GM12892 (cell line): ENCODE measurements around the gene USP17L18.
"Not testable (repeated sequence)": the region's sequence is repeated elsewhere in the genome, so short reads cannot be mapped to it uniquely, and the experiment has no call there.

Experiments used
- POLR2A ChIP-seq: IDR thresholded peaks from 2 replicates; pipeline ENCODE4 v1.6.1; 2011; ENCODE audit warnings: low read depth, low read length, control low read depth
- POLR2AphosphoS5 ChIP-seq: IDR thresholded peaks from 2 replicates; pipeline ENCODE4 v1.6.1; 2011; ENCODE audit warnings: low read depth, low read length, control low read depth
- TAF1 ChIP-seq: IDR thresholded peaks from 2 replicates; pipeline ENCODE4 v1.6.1; 2011; ENCODE audit warnings: low read depth, mild to moderate bottlenecking, control low read depth, low read length, borderline replicate concordance

DNA sequence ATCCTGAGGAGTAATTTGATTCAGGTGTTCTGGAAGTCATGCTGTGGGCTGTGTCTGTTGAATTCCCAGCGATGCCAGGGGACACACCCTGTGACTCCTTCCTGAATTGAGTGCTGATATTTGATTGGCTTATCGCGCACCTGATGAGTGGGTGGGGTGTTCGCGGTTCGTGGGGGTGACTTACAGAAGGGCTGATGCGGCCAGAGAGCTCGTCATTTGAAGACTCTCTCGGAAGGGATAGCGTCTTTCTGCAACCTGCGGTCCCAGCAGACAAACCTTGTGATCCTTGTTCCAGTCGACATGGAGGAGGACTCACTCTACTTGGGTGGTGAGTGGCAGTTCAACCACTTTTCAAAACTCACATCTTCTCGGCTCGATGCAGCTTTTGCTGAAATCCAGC, 23.8 kb upstream of the USP17L18 start, which contains the start of gene USP17L13:
- TF ChIP-seq POLR2A, POLR2AphosphoS5, TAF1: not testable (repeated sequence)
